Stimulated activated effector memory CD8-positive, alpha-beta T cell treated with anti-CD3 and anti-CD28 coated beads, Interleukin-12 subunit alpha, Interleukin-12 subunit beta, amount 100 ng/mL, for 72 hours (primary cell): ENCODE results near the gene KDM1B.
"Not testable (repeated sequence)": the region's sequence is repeated elsewhere in the genome, so short reads cannot be mapped to it uniquely, and the experiment has no call there.

Experiments
- ATAC-seq: fragments of 150-1000 bp; cut with Tn5 transposase; 2 replicates; pipeline ENCODE4 v1.10.0; 2021
- DNase-seq, 2 donors: peaks; one replicate each; pipeline ENCODE4 v3.0.0; 2021 to 2022; ENCODE audit warnings: low spot score in 2 of 2
- H3K27ac Mint-ChIP-seq: one replicate; pipeline ENCODE4 v1.8.0; 2022; ENCODE audit warnings: mild to moderate bottlenecking, mixed read lengths
- H3K36me3 Mint-ChIP-seq: one replicate; pipeline ENCODE4 v1.8.0; 2022; ENCODE audit warnings: mild to moderate bottlenecking, mixed read lengths
- H3K4me1 Mint-ChIP-seq: one replicate; pipeline ENCODE4 v1.8.0; 2022; ENCODE audit warnings: mixed read lengths
- H3K4me3 Mint-ChIP-seq: one replicate; pipeline ENCODE4 v1.8.0; 2022; ENCODE audit warnings: mild to moderate bottlenecking, mixed read lengths
- H3K9me3 Mint-ChIP-seq: one replicate; pipeline ENCODE4 v1.8.0; 2022; ENCODE audit warnings: mixed read lengths

Gene KDM1B

GRCh38 chr6:18168264-18168663 lies 13.0 kb downstream of the KDM1B start:
- no peak overlapping the region for H3K27ac Mint-ChIP-seq

GRCh38 chr6:18171871-18172270 lies 16.6 kb downstream of the KDM1B start:
- Mint-ChIP-seq H3K4me3 (no peak overlapping the region), H3K27ac (no peak overlapping the region), H3K9me3 (no peaks in the 10 kb centered on the region), H3K4me1 (peaks cover 9% of the 10 kb centered on the region), H3K36me3 (peaks cover 30% of the 10 kb centered on the region)
- DNase-seq, result no peak
- ATAC-seq, result no peak

More at GRCh38 chr6:18168264-18168663, 13.0 kb downstream of the KDM1B start:
- H3K9me3 Mint-ChIP-seq, result no peaks in the 10 kb centered on the region
- H3K36me3 Mint-ChIP-seq, result peaks cover 58% of the 10 kb centered on the region
- DNase-seq (no peak), ATAC-seq (no peak)
- H3K4me3 Mint-ChIP-seq, result no peak overlapping the region
- no peaks in the 10 kb centered on the region for H3K4me1 Mint-ChIP-seq

GRCh38 chr6:18176198-18176597 lies 21.0 kb downstream of the KDM1B start:
- H3K4me3 Mint-ChIP-seq, ATAC-seq, H3K4me1 Mint-ChIP-seq, H3K9me3 Mint-ChIP-seq, H3K27ac Mint-ChIP-seq, DNase-seq: not testable (repeated sequence)
- H3K36me3 Mint-ChIP-seq, result peaks cover 15% of the 10 kb centered on the region

- Mint-ChIP-seq H3K36me3 (peaks cover 15% of the 10 kb centered on the region), H3K9me3 (no peaks in the 10 kb centered on the region), H3K27ac (no peak overlapping the region), H3K4me1 (peaks cover 9% of the 10 kb centered on the region), H3K4me3 (no peak overlapping the region)
- ATAC-seq (no peak), DNase-seq (no peak)
Measured at GRCh38 chr6:18177286-18177965, 22.2 kb downstream of the KDM1B start.

GRCh38 chr6:18178960-18179615 lies 23.9 kb downstream of the KDM1B start:
- Mint-ChIP-seq H3K9me3 (no peaks in the 10 kb centered on the region), H3K4me1 (peaks cover 9% of the 10 kb centered on the region), H3K4me3 (no peak overlapping the region), H3K36me3 (peaks cover 19% of the 10 kb centered on the region), H3K27ac (no peak overlapping the region)
- DNase-seq, result no peak
- no peak for ATAC-seq

GRCh38 chr6:18179770-18180356 lies 24.6 kb downstream of the KDM1B start:
- Mint-ChIP-seq H3K9me3 (no peaks in the 10 kb centered on the region), H3K4me3 (no peak overlapping the region), H3K27ac (no peak overlapping the region), H3K4me1 (peaks cover 9% of the 10 kb centered on the region), H3K36me3 (peaks cover 22% of the 10 kb centered on the region)
- ATAC-seq, result no peak
- DNase-seq, result no peak

- no peak for ATAC-seq
- H3K27ac Mint-ChIP-seq, result no peak overlapping the region
- peaks cover 22% of the 10 kb centered on the region for H3K36me3 Mint-ChIP-seq
- no peaks in the 10 kb centered on the region for H3K4me1 Mint-ChIP-seq
- H3K4me3 Mint-ChIP-seq, result no peak overlapping the region
- no peaks in the 10 kb centered on the region for H3K9me3 Mint-ChIP-seq
- DNase-seq, result no peak
Measured at GRCh38 chr6:18182568-18182967, 27.3 kb downstream of the KDM1B start.

- Mint-ChIP-seq H3K4me3 (no peak overlapping the region), H3K27ac (no peak overlapping the region), H3K4me1 (no peaks in the 10 kb centered on the region), H3K36me3 (peaks cover 22% of the 10 kb centered on the region), H3K9me3 (no peaks in the 10 kb centered on the region)
- ATAC-seq (no peak), DNase-seq (no peak)
Measured at GRCh38 chr6:18183766-18184165, 28.5 kb downstream of the KDM1B start.

- ATAC-seq (no peak), DNase-seq (no peak)
- H3K36me3 Mint-ChIP-seq, result peaks cover 10% of the 10 kb centered on the region
- no peaks in the 10 kb centered on the region for H3K4me1 Mint-ChIP-seq
- H3K9me3 Mint-ChIP-seq, result no peaks in the 10 kb centered on the region
- no peak overlapping the region for H3K4me3 Mint-ChIP-seq
- no peak overlapping the region for H3K27ac Mint-ChIP-seq
Measured at GRCh38 chr6:18185624-18186023, 30.4 kb downstream of the KDM1B start.

- H3K36me3 Mint-ChIP-seq, result peaks cover 7% of the 10 kb centered on the region
- ATAC-seq (no peak), DNase-seq (no peak)
- no peak overlapping the region for H3K27ac Mint-ChIP-seq
- no peaks in the 10 kb centered on the region for H3K9me3 Mint-ChIP-seq
- H3K4me1 Mint-ChIP-seq, result no peaks in the 10 kb centered on the region
- no peak overlapping the region for H3K4me3 Mint-ChIP-seq
Measured at GRCh38 chr6:18186033-18186432, 30.8 kb downstream of the KDM1B start.

GRCh38 chr6:18186540-18187250 lies 31.5 kb downstream of the KDM1B start:
- Mint-ChIP-seq H3K4me1 (no peaks in the 10 kb centered on the region), H3K4me3 (no peak overlapping the region), H3K27ac (no peak overlapping the region), H3K9me3 (no peaks in the 10 kb centered on the region), H3K36me3 (peaks cover 7% of the 10 kb centered on the region)
- ATAC-seq (no peak), DNase-seq (no peak)

- H3K4me1 Mint-ChIP-seq, result no peaks in the 10 kb centered on the region
- H3K4me3 Mint-ChIP-seq, result no peak overlapping the region
- H3K9me3 Mint-ChIP-seq, result no peaks in the 10 kb centered on the region
- H3K36me3 Mint-ChIP-seq, result peaks cover 7% of the 10 kb centered on the region
- ATAC-seq (no peak), DNase-seq (no peak)
- no peak overlapping the region for H3K27ac Mint-ChIP-seq
Measured at GRCh38 chr6:18187701-18188100, 32.5 kb downstream of the KDM1B start.

GRCh38 chr6:18189196-18189595 lies 34.0 kb downstream of the KDM1B start:
- Mint-ChIP-seq H3K27ac (no peak overlapping the region), H3K36me3 (peaks cover 10% of the 10 kb centered on the region)
- no peak for DNase-seq

GRCh38 chr6:18192026-18192425 lies 36.8 kb downstream of the KDM1B start:
- H3K4me1 Mint-ChIP-seq, result no peaks in the 10 kb centered on the region
- no peak for DNase-seq
- no peak overlapping the region for H3K4me3 Mint-ChIP-seq
- no peaks in the 10 kb centered on the region for H3K9me3 Mint-ChIP-seq
- no peak overlapping the region for H3K27ac Mint-ChIP-seq
- no peak for ATAC-seq
- H3K36me3 Mint-ChIP-seq, result peaks cover 18% of the 10 kb centered on the region

More at GRCh38 chr6:18189196-18189595, 34.0 kb downstream of the KDM1B start:
- H3K4me1 Mint-ChIP-seq, result no peaks in the 10 kb centered on the region
- ATAC-seq, result no peak
- H3K4me3 Mint-ChIP-seq, result no peak overlapping the region
- no peaks in the 10 kb centered on the region for H3K9me3 Mint-ChIP-seq

- Mint-ChIP-seq H3K27ac (no peak overlapping the region), H3K9me3 (no peaks in the 10 kb centered on the region), H3K4me3 (no peak overlapping the region), H3K36me3 (peaks cover 20% of the 10 kb centered on the region), H3K4me1 (no peaks in the 10 kb centered on the region)
- DNase-seq (no peak), ATAC-seq (no peak)
Measured at GRCh38 chr6:18203786-18204185, 48.6 kb downstream of the KDM1B start.
